Fibroblast of lung (primary cell): ENCODE results near the gene AADAT.
"Not testable (repeated sequence)": the region's sequence is repeated elsewhere in the genome, so short reads cannot be mapped to it uniquely, and the experiment has no call there.

ENCODE experiments used
- CTCF ChIP-seq, 2 donors: IDR thresholded peaks in 1 of 2; conservative IDR thresholded peaks in 1 of 2; 1 replicate in 1 of 2; 2 replicates in 1 of 2; pipeline ENCODE4 v1.5.1; 2011 to 2012; ENCODE audit warnings: low read length in 2 of 2, control low read depth in 1 of 2, inconsistent platforms in 1 of 2, low read depth in 1 of 2, mild to moderate bottlenecking in 1 of 2
- EZH2 ChIP-seq: IDR thresholded peaks from 2 replicates; pipeline ENCODE4 v1.5.1; 2012; ENCODE audit warnings: low read length, control low read depth, mild to moderate bottlenecking; ENCODE audit errors: missing control alignments

GRCh38 chr4:170046156-170046555 is 43.6 kb downstream of the AADAT start:
- TF ChIP-seq CTCF (conservative IDR thresholded peaks at IDR 0.05 in 1 of 2, IDR thresholded peaks at IDR 0.05 in 1 of 2; ENCODE audit: low read depth in 1 of 2, low read length in 2 of 2); EZH2: not testable (repeated sequence)
